PFSK-1 (cell line): ENCODE data around the gene NDC80.

Experiments
- FOXP2 ChIP-seq: optimal IDR thresholded peaks from 2 replicates; pipeline ENCODE3; 2011; ENCODE audit warnings: borderline replicate concordance, control low read depth, inconsistent platforms; ENCODE audit not compliant: insufficient read depth; ENCODE audit errors: extremely low read length, extremely low read depth
- POLR2AphosphoS5 ChIP-seq: IDR thresholded peaks from 2 replicates; pipeline ENCODE4 v1.6.1; 2012; ENCODE audit warnings: low read depth, mild to moderate bottlenecking, control low read depth, low read length, moderate library complexity
- SIN3A ChIP-seq: IDR thresholded peaks from 2 replicates; pipeline ENCODE4 v1.6.1; 2012; ENCODE audit warnings: mild to moderate bottlenecking, low read length, moderate library complexity, borderline replicate concordance; ENCODE audit not compliant: insufficient read depth
- TAF1 ChIP-seq: IDR thresholded peaks from 2 replicates; pipeline ENCODE4 v1.6.1; 2012; ENCODE audit warnings: low read length, control low read depth, borderline replicate concordance; ENCODE audit not compliant: insufficient read depth
- TF ChIP-seq, protein P1 (sequence below), 2 experiments: IDR thresholded peaks; 2 replicates each; pipeline versions ENCODE4 v1.6.1 to v1.8.0; 2011 to 2012; ENCODE audit warnings: low read depth in 2 of 2, low read length in 2 of 2, control low read depth in 1 of 2, inconsistent platforms in 1 of 2, mild to moderate bottlenecking in 1 of 2, moderate library complexity in 1 of 2; ENCODE audit not compliant: insufficient read depth in 1 of 2

DNA sequence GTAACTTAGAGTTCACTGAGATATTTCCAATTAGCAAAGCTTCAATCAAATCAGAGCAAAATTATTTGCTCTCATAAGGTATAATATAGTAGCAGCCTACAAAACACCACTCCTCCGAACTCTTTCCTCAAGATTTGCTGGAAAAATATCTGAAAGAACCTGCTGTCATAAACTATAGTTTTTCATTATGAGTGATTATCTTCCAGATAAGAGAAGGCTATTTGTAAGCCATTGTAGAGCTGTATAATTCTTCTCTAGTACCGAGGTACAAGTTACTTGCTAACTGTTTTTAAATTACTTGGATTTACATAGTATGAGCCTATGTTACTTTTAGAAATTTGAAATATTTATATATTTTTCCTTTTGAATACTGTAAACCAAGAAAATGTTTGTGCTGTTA lies 2.1 kb downstream of the NDC80 start:
- TF ChIP-seq POLR2AphosphoS5: no peak
- no peak for TF ChIP-seq SIN3A
- TF ChIP-seq, protein P1, sequence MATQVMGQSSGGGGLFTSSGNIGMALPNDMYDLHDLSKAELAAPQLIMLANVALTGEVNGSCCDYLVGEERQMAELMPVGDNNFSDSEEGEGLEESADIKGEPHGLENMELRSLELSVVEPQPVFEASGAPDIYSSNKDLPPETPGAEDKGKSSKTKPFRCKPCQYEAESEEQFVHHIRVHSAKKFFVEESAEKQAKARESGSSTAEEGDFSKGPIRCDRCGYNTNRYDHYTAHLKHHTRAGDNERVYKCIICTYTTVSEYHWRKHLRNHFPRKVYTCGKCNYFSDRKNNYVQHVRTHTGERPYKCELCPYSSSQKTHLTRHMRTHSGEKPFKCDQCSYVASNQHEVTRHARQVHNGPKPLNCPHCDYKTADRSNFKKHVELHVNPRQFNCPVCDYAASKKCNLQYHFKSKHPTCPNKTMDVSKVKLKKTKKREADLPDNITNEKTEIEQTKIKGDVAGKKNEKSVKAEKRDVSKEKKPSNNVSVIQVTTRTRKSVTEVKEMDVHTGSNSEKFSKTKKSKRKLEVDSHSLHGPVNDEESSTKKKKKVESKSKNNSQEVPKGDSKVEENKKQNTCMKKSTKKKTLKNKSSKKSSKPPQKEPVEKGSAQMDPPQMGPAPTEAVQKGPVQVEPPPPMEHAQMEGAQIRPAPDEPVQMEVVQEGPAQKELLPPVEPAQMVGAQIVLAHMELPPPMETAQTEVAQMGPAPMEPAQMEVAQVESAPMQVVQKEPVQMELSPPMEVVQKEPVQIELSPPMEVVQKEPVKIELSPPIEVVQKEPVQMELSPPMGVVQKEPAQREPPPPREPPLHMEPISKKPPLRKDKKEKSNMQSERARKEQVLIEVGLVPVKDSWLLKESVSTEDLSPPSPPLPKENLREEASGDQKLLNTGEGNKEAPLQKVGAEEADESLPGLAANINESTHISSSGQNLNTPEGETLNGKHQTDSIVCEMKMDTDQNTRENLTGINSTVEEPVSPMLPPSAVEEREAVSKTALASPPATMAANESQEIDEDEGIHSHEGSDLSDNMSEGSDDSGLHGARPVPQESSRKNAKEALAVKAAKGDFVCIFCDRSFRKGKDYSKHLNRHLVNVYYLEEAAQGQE (IDR thresholded peaks at IDR 0.05; ENCODE audit: insufficient read depth in 1 of 2, low read depth in 2 of 2, low read length in 2 of 2): no peak
- no peak for TF ChIP-seq TAF1
- TF ChIP-seq FOXP2: no peak
